ENCODE results near the gene SMIM35.
A peak's percentile ranks its signal among the peaks of the same experiment; 100 is the strongest.
"Not testable (repeated sequence)": the region's sequence is repeated elsewhere in the genome, so short reads cannot be mapped to it uniquely, and the experiment has no call there.

Gene SMIM35

DNA sequence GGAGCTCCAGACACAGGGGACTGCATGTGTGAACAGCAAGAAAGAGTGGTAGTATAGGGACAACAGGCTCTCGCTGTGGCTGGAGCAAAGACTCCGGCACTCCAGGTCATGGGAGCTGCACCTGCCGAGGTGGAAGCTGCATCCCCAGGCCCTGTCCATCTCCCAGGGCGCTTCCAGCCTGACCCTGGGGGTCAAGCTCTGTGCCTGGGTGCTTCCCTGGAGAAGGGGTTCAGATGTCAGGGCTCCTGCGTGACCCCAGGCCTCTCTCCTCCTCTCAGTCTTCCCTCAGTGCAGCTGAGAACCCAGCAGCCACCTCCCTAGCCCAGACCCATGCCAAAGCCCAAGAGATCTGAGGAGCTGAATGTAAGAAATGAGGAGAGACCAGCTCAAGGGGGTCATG is 6.5 kb downstream of the SMIM35 start:
- DNase-seq (ENCODE audit: low read depth): no peak

DNA sequence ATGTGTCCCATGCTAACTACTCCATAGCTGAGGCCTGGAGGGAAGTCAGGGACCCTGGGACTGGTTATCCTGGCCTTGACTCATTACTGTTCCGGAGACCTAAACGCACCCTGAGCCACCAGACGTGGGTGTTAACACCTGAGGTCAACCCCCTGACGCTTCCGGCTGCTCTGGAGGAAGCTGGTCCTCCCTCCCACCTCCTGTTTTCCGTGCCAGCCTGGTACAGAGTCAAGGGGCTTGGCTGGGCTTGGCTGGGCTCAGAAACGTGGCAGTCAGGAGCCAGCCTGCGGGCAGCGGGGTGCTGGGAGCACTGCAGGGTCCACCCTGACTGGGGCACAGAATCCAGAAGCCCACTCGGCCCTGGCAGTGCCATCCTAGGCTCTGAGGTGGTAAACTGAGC is 7.3 kb downstream of the SMIM35 start:
- DNase-seq (ENCODE audit: low read depth): no peak

DNA sequence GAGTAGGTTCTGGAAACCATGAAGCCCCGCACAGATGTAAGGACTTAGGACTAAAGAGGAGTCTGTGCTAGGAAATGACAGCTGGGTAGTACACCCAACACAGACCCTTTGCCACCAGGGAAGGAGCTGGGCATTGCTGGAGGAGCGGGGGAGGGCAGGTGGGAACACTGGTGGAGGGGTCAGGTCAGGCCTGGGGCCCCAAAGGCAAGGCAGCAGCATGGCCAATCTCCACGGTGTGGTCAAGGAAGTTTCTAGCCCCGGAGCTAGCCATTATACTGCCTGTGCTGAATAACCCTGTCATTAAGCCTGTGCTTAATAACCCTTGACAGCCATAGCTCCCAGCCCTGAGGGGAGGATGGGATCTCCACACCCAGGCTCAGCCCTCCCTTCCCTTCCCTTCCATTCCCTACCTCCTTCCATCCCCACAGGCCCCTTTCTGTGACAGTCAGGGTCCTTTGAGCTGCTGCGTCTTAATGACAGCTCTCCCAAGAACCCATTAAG is 7.8 kb downstream of the SMIM35 start:
- no peak for DNase-seq (ENCODE audit: low read depth)

DNA sequence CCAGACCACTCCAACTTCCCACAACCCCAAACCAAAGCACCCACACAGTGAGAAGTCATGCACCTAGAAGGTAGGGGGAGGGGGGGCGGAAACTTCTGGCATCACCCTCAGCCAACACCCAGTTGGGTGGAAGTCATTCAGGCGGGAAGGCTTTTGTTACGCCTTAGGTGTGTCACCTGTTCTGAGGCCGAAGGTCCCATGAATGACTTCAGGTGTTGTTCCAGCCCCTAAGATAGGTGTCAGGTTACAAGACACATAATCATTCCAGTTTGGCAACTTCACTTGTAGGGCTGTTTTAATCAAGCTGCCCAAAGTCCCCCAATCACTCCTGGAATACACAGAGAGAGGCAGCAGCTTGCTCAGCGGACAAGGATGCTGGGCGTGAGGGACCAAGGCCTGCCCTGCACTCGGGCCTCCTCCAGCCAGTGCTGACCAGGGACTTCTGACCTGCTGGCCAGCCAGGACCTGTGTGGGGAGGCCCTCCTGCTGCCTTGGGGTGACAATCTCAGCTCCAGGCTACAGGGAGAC is 9.9 kb downstream of the SMIM35 start, which contains the start of gene TMPRSS4:
TMPRSS4 (plus strand) TSS at position 325 of the 528 bp plus-strand sequence. CDS start 225 bp downstream, outside the sequence.
- DNase-seq (ENCODE audit: low read depth): no peak

DNA sequence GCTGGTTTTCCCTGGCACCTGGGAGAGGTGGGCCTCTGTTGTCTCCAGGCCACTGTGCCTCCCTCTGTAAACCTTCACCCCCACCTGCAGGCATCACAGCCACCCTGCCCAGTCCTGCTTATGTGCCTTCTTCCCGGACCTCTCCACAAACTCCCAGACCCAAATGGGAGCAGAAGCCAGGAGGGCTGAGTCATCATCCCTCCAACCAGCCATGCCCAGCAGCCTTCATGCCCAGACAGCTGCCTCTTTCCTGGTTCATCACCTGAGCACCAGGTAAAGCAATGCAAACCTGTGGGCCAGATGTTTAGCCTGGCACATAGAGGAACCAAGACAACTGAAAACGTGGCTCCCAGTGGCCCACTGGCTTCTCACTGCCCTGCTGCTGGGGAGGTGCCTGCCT is 12.0 kb downstream of the SMIM35 start:
- DNase-seq (ENCODE audit: low read depth): no peak

DNA sequence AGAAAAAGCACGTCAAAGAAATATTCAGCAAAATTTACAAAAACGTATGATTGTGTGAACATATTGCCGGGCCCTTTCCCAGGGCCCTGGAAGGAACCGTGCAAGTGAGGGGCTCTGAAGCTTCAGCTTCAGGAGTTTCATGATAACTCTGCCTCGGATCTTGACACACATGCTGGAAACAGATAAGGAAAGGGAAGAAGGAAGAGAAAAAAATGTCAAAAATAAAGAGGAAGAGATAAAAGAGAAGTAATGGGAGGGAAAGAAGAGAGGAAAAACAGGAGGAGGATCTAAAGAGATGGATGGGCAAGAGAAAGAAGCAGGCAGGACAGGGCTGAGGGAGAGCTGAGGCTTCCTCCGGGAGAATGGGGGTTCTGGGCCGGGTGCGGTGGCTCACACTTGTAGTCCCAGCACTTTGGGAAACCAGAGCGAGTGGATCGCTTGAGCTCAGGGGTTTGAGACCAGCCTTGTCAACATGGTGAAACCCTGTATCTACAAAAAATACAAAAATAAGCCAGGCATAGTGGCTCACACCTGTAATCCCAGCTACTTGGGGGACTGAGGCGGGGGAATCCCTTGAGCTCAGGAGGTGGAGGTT is 12.6 kb downstream of the SMIM35 start:
- DNase-seq (ENCODE audit: low read depth): no peak

DNA sequence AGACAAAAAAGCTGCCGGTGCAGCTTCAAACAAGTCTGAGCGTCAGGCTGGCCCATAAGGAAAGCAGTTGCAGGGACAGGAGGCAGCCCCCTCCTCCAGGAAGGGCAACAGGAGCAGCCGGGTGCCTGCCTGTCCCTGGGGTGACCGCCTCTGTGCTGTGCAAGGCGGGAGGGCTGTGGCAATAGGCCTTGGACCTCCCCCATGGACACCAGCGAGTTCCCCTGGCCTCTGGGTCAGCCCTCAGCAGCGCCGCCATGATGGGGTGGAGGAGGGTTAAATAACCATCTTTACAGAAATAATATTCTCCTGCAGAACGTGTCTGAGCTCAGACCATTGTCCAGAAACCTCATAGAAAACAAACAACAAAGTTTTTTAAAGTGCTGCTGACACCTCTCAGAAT is 13.2 kb downstream of the SMIM35 start:
- DNase-seq (ENCODE audit: low read depth): no peak

DNA sequence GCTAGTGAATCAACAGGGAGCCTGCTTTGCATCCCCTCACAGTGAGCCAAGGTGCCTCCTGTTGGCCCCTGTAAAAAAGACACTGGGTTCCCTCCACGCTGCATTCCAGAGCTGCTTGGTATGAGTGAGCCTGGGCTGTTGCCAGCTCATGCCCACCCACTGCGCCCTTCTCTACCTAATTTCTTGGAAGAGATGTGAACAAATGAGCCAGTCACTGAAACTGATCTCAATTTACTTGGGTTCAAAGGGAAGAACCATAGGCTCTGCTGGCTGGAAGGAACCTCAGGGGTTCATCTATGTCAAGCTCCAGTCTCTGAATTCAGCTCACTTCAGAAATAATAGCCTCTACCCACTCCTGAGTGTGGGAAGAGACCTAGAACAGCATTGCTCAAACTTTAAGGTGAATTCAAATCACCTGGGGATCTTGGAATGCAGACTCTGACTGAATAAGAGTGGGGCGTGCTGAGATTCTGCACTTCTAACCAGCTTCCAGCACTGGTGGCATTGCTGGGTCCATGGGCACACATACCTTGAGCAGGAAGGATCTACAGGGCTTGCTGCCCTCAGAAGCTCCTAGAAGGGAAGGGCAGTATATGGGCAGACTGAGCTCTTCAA is 15.2 kb downstream of the SMIM35 start:
- DNase-seq (ENCODE audit: low read depth): no peak

GRCh38 chr11:118068945-118069612 is 17.7 kb downstream of the SMIM35 start:
- DNase-seq (ENCODE audit: low read depth): no peak

GRCh38 chr11:118068206-118068944 is 18.4 kb downstream of the SMIM35 start:
- no peak for DNase-seq (ENCODE audit: low read depth)

DNA sequence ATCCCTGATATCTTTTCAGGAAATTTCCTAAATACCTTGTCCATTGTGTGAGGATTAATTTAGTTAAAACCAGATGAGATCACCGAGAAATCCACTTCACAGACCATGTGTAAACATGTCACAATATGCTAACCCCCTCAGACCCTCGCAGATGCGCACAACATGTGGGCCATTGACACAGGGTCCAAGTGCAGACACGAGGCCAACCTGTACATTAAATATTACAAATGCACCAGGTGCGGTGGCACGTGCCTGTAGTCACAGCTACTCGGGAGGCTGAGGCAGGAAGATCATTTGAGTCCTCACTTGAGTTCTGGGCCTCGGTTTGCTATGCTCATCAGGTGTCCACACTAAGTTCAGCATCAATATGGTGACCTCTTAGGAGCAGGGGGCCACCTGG is 19.8 kb downstream of the SMIM35 start:
- DNase-seq (ENCODE audit: low read depth): no peak

DNA sequence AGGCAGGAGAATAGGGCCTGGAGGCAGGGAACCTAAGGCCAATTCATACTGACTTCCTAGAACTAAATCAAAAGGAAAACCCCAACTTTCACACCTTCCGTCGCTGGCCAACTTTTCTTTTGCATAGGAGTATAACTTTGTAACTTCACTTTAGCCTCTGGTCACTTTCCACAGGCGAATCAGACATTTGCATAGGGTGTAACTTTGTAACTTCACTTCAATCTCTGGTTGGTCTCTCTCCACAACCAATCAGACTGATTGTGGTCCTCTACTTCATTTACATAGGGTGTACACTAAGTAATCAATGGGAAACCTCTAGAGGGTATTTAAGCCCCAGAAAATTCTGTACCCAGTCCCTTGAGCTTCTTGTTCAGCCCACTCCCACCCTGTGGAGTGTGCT is 21.4 kb downstream of the SMIM35 start:
- no peak for DNase-seq (ENCODE audit: low read depth)

DNA sequence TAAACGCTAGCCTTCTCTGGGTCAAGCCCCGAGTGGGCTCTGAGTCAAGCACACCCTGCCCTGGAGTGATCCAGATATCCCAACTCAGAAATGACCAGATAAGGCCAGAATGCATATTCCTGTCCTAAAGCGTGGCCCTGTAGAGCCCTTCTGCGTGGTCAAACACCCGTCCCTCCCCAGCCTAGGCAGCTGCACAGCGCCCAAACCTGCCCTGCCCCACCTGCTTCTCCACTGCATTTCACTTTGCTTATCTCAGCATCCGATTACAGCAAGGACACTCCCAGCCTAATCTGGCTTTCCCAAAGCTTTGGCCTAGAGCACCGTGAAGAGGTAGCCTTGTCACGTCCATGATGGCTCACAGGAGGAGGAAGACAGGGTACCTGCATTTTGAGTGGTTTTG is 21.8 kb downstream of the SMIM35 start:
- no peak for DNase-seq (ENCODE audit: low read depth)

DNA sequence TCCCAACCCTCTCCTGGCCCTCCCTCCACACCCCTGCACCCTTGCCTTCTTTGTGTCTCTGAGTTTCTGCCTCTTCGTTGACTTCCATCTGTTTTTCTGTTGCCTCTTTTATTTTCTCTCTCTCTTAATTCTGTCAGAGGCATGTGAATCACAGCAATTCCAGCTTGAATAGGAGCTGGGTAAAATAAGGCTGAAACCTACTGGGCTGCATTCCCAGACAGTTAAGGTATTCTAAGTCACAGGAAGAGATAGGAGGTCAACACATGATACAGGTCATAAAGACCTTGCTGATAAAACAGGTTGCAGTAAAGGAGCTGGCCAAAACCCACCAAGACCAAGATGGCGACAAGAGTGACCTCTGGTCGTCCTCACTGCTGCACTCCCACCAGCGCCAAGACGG is 24.1 kb downstream of the SMIM35 start:
- DNase-seq (ENCODE audit: low read depth): not testable (repeated sequence)

DNA sequence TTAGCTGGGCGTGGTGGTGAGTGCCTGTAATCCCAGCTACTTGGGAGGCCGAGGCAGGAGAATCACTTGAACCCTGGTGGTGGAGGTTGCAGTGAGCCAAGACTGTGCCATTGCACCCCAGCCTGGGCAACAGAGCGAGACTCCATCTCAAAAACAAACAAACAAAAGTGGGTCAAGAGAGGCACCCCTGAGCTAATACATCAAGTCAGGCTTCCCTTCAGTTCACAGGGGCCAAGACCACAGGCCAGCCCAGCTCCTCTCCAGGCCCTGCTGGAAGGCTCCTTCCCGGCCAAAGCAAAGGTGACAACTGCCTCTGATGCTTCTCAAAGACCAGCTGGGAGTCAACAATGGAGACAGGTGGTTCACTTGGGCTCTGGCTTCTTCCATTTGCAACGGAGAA is 24.6 kb downstream of the SMIM35 start:
- DNase-seq (ENCODE audit: low read depth): not testable (repeated sequence)

DNA sequence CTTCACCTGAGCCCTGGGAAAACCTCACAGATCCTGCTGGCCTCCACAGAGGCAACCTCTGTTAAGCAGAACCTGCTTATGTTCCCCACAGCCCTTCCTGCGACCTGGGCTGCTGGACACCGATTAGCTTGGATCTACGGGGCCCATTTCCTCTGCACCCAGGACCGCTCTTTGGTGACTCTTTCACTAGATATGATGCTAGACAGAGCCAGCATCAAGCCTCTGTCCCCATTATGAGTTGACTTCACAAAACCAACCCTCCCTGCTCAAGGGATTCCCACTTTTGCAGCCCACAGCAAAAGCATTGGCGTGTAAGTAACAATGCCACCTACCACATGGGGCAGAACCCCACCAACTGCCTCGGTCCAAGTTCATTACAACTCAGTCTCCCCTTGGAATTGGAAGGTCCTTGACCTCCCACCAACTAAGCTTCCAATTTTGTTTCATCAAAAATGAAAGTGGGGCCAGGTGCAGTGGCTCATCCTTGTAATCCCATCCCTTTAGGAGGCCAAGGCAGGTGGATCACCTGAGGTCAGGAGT is 25.1 kb downstream of the SMIM35 start:
- no peak for DNase-seq (ENCODE audit: low read depth)

DNA sequence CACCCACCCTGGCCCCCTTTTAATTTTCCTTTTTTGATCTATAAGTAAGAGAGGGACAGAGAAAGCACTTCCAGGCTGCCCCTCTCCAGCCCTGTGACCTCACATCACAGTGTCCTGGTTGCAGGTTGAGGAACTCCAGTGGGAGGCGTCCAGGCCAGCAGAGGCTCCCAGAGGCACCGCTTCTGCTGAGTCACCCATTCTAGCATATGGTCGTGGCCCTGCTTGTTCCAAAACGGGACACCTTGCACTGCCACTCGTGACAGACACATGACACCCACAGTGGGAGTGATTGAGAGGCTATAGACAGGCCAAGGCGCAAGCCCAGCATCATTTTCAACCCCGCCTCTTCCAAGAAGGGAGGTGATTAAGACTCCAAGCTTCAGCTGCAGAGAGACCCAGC is 25.9 kb downstream of the SMIM35 start:
- no peak for DNase-seq (ENCODE audit: low read depth)

- no peak for DNase-seq (ENCODE audit: low read depth)
These were observed 26.6 kb downstream of the SMIM35 start for GRCh38 chr11:118060081-118060661.

- peak; percentile 2 for DNase-seq (ENCODE audit: low read depth)
These were observed 27.4 kb downstream of the SMIM35 start for GRCh38 chr11:118059246-118059940.

DNA sequence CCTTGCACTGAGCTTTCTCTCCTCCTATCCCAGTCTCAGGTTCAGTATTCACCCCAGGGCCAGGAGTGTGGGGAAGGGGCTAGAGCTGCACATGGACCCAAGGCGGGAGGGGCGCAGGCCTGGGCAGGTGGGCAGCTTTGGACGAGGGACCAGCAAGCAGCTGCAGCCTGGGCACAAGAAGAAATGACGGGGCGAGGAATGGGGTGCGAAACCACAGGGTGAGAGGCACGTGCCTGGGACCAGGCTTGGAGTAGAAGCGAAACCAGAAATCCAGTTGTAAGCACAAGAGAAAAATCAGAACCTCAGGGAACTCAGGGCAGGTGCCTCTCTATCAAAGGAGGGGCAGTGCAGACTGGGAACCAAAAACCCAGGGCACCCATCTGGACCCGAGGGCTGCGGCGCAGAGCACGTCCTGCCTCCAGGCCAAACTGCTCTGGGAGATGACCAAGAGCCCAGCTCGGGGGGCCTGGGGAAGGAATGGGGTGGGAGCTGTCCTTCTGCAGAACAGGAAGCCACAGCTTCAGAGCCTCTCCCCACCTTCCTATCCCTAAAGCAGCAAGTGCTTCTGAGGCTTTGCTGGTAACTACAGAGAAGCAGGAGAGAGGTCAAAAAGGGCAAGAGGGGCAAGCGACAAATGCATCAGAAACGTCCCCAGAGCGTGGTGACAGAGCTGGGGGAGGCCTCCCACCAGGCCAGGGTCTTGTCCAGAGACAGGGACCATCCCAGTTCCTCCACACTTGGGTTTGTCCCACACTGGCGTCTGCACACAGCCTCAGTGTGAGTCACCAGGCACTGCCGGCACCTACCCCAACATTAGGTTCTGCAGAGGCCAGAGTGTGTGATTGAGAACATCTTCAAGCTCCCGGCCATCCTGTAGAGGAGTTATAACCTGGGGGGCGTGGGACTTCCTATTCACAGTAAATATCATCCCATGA is 28.2 kb downstream of the SMIM35 start:
- no peak for DNase-seq (ENCODE audit: low read depth)
